ENCODE measurements around the gene FARP1. TPM values are rescaled to one million over a fixed set of nuclear protein-coding genes. Genes with fewer than 3 reads are reported as not detected.

Gene FARP1
- total and polyA plus RNA-seq, 2 of the 13 experiments (the other 11 are each of a cell fraction or from before 2014, with no cell fraction given): 70.6 to 126 TPM

DNA sequence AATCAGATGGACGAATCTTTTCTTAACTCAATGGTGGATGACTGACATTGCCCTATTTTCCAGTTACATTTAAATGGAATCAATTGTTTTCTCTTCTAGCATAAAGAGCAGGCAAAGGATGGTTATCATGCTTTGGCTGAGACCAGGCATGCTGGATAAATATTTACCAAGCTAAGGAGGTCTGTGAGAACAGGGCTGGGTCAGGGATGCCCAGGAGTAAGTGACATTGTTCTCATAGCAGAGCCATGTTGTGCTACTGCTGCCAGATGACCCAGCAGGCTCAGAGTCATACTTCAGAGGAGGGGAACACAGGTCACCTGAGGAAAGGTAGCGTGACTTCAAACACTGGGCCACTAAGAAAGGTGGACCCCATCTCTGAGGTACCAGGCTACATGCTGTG, 150.2 kb downstream of the FARP1 start (continued):
- TF ChIP-seq, protein P1, sequence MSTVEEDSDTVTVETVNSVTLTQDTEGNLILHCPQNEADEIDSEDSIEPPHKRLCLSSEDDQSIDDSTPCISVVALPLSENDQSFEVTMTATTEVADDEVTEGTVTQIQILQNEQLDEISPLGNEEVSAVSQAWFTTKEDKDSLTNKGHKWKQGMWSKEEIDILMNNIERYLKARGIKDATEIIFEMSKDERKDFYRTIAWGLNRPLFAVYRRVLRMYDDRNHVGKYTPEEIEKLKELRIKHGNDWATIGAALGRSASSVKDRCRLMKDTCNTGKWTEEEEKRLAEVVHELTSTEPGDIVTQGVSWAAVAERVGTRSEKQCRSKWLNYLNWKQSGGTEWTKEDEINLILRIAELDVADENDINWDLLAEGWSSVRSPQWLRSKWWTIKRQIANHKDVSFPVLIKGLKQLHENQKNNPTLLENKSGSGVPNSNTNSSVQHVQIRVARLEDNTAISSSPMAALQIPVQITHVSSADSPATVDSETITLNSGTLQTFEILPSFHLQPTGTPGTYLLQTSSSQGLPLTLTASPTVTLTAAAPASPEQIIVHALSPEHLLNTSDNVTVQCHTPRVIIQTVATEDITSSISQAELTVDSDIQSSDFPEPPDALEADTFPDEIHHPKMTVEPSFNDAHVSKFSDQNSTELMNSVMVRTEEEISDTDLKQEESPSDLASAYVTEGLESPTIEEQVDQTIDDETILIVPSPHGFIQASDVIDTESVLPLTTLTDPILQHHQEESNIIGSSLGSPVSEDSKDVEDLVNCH (CRISPR knock-in tag; IDR thresholded peaks at IDR 0.05): no peak
- TF ChIP-seq ZNF7 (CRISPR knock-in tag; IDR thresholded peaks at IDR 0.05): peak; percentile 62; the same call in 1 of the 2 replicates
- TF ChIP-seq NFKBIZ (CRISPR knock-in tag; IDR thresholded peaks at IDR 0.05): no peak
- TF ChIP-seq, protein P2, sequence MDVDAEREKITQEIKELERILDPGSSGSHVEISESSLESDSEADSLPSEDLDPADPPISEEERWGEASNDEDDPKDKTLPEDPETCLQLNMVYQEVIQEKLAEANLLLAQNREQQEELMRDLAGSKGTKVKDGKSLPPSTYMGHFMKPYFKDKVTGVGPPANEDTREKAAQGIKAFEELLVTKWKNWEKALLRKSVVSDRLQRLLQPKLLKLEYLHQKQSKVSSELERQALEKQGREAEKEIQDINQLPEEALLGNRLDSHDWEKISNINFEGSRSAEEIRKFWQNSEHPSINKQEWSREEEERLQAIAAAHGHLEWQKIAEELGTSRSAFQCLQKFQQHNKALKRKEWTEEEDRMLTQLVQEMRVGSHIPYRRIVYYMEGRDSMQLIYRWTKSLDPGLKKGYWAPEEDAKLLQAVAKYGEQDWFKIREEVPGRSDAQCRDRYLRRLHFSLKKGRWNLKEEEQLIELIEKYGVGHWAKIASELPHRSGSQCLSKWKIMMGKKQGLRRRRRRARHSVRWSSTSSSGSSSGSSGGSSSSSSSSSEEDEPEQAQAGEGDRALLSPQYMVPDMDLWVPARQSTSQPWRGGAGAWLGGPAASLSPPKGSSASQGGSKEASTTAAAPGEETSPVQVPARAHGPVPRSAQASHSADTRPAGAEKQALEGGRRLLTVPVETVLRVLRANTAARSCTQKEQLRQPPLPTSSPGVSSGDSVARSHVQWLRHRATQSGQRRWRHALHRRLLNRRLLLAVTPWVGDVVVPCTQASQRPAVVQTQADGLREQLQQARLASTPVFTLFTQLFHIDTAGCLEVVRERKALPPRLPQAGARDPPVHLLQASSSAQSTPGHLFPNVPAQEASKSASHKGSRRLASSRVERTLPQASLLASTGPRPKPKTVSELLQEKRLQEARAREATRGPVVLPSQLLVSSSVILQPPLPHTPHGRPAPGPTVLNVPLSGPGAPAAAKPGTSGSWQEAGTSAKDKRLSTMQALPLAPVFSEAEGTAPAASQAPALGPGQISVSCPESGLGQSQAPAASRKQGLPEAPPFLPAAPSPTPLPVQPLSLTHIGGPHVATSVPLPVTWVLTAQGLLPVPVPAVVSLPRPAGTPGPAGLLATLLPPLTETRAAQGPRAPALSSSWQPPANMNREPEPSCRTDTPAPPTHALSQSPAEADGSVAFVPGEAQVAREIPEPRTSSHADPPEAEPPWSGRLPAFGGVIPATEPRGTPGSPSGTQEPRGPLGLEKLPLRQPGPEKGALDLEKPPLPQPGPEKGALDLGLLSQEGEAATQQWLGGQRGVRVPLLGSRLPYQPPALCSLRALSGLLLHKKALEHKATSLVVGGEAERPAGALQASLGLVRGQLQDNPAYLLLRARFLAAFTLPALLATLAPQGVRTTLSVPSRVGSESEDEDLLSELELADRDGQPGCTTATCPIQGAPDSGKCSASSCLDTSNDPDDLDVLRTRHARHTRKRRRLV (CRISPR knock-in tag; IDR thresholded peaks at IDR 0.05): no peak
- no peak for TF ChIP-seq GABPA (IDR thresholded peaks at IDR 0.05; ENCODE audit: low read depth, low read length)
- no peak for TF ChIP-seq GABPA (CRISPR knock-in tag; IDR thresholded peaks at IDR 0.05; ENCODE audit: low read depth)
- TF ChIP-seq ZNF343 (CRISPR knock-in tag; IDR thresholded peaks at IDR 0.05): no peak
- TF ChIP-seq SSRP1 (CRISPR knock-in tag; IDR thresholded peaks at IDR 0.05): no peak
- peak; percentile 34; the same call in 1 of the 2 replicates for TF ChIP-seq FOXK1 (CRISPR knock-in tag; IDR thresholded peaks at IDR 0.05; ENCODE audit: borderline replicate concordance, low read depth)
- no peak for TF ChIP-seq THAP11 (CRISPR knock-in tag; IDR thresholded peaks at IDR 0.05)
- TF ChIP-seq, protein P3, sequence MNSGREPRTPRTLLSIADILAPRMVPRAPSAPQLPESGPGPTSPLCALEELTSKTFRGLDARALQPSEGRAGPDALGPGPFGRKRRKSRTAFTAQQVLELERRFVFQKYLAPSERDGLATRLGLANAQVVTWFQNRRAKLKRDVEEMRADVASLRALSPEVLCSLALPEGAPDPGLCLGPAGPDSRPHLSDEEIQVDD (CRISPR knock-in tag; IDR thresholded peaks at IDR 0.05; ENCODE audit: borderline replicate concordance): no peak
- TF ChIP-seq POGZ (CRISPR knock-in tag; IDR thresholded peaks at IDR 0.05): 0 out of 2 replicates have a peak, but pooled peaks have one; percentile 19
- TF ChIP-seq ZNF629 (CRISPR knock-in tag; conservative IDR thresholded peaks at IDR 0.05): no peak
- TF ChIP-seq RARA (CRISPR knock-in tag; IDR thresholded peaks at IDR 0.05): peak; percentile 73
- TF ChIP-seq SETDB1 (CRISPR knock-in tag; IDR thresholded peaks at IDR 0.05; ENCODE audit: borderline replicate concordance): no peak
- peak; percentile 53; the same call in 1 of the 2 replicates for TF ChIP-seq RXRA (CRISPR knock-in tag; IDR thresholded peaks at IDR 0.05)
- no peak for TF ChIP-seq DNMT1 (CRISPR knock-in tag; IDR thresholded peaks at IDR 0.05)
- no peak for TF ChIP-seq REXO4 (CRISPR knock-in tag; IDR thresholded peaks at IDR 0.05; ENCODE audit: borderline replicate concordance)
- TF ChIP-seq ZNF598 (CRISPR knock-in tag; IDR thresholded peaks at IDR 0.05; ENCODE audit: borderline replicate concordance): no peak
- no peak for TF ChIP-seq SOX13 (IDR thresholded peaks at IDR 0.05)
- peak in 1 of 2 experiments; percentile 93; a peak in 2 of 4 replicates for TF ChIP-seq SOX13 (CRISPR knock-in tag; conservative IDR thresholded peaks at IDR 0.05 in 1 of 2, IDR thresholded peaks at IDR 0.05 in 1 of 2)
- no peak for TF ChIP-seq PHF20 (CRISPR knock-in tag; IDR thresholded peaks at IDR 0.05)
- TF ChIP-seq ZNF331 (CRISPR knock-in tag; IDR thresholded peaks at IDR 0.05): no peak
- TF ChIP-seq CBX2 (IDR thresholded peaks at IDR 0.05; ENCODE audit: low read depth, low read length): no peak
- no peak for TF ChIP-seq CBX2 (CRISPR knock-in tag; IDR thresholded peaks at IDR 0.05; ENCODE audit: low read depth)

All from HepG2 (cell line).